HEK293 (cell line): ENCODE data around the gene MTARC1.

Source experiments
- CTCF ChIA-PET: fragments of 350-600 bp; formaldehyde crosslinking; extraction: SDS; loops from one replicate; lab custom pipeline; 2021; ENCODE audit warnings: antibody characterized with exemption; lab: Yijun Ruan, JAX
- POLR2A ChIA-PET: fragments of 300-600 bp; formaldehyde crosslinking; extraction: SDS; loops from one replicate; lab custom pipeline; 2020; ENCODE audit warnings: antibody characterized with exemption, inconsistent platforms; lab: Yijun Ruan, JAX
- H3K27ac ChIP-seq: fragments of 200-500 bp; sonication (Bioruptor generic); 2 replicates; pipeline ENCODE4 v1.5.1; 2014; ENCODE audit warnings: low read depth, low read length, control low read depth, inconsistent platforms; ENCODE audit errors: extremely low read depth
- H3K36me3 ChIP-seq, 2 experiments: fragments of 200-500 bp in 1 of 2; sonication (Bioruptor generic) in 1 of 2; 1 replicate in 1 of 2; 2 replicates in 1 of 2; pipeline ENCODE4 v1.5.1; 2014 to 2017; ENCODE audit warnings: inconsistent platforms in 2 of 2, low read length in 2 of 2; ENCODE audit not compliant: control insufficient read depth in 2 of 2, insufficient read depth in 1 of 2
- H3K4me1 ChIP-seq: fragments of 200-500 bp; sonication (Bioruptor generic); 2 replicates; pipeline ENCODE4 v1.5.1; 2014; ENCODE audit warnings: mild to moderate bottlenecking, low read length, inconsistent platforms; ENCODE audit not compliant: control insufficient read depth, insufficient read depth
- H3K4me3 ChIP-seq: 2 replicates; pipeline ENCODE4 v1.5.1; 2011; ENCODE audit warnings: low read depth, mild to moderate bottlenecking, control low read depth, low read length, moderate library complexity
- H3K9me3 ChIP-seq: fragments of 200-500 bp; sonication (Bioruptor generic); 2 replicates; pipeline ENCODE4 v1.5.1; 2014; ENCODE audit warnings: low read depth, low read length, inconsistent platforms; ENCODE audit not compliant: control insufficient read depth, insufficient read depth
- INSM2 ChIP-seq: fragments of 450-650 bp; formaldehyde crosslinking; IDR thresholded peaks from 2 replicates; pipeline ENCODE4 v1.5.1; 2016; ENCODE audit warnings: missing biosample characterization, missing genetic modification characterization
- KLF17 ChIP-seq: fragments of 450-650 bp; formaldehyde crosslinking; IDR thresholded peaks from 2 replicates; pipeline ENCODE4 v1.5.1; 2016; ENCODE audit warnings: missing biosample characterization, missing genetic modification characterization
- MYNN ChIP-seq: fragments of 450-650 bp; formaldehyde crosslinking; IDR thresholded peaks from 2 replicates; pipeline ENCODE4 v1.5.1; 2016; ENCODE audit warnings: missing biosample characterization, missing genetic modification characterization, borderline replicate concordance
- TSHZ1 ChIP-seq: fragments of 450-650 bp; formaldehyde crosslinking; IDR thresholded peaks from 2 replicates; pipeline ENCODE4 v1.5.1; 2016; ENCODE audit warnings: missing biosample characterization, missing genetic modification characterization, borderline replicate concordance
- ZBTB48 ChIP-seq: fragments of 450-650 bp; formaldehyde crosslinking; IDR thresholded peaks from 2 replicates; pipeline ENCODE4 v1.5.1; 2016; ENCODE audit warnings: missing biosample characterization, missing genetic modification characterization
- ZBTB6 ChIP-seq: fragments of 450-650 bp; formaldehyde crosslinking; IDR thresholded peaks from 2 replicates; pipeline ENCODE4 v1.5.1; 2017; ENCODE audit warnings: missing biosample characterization, missing genetic modification characterization
- ZFHX2 ChIP-seq: fragments of 450-650 bp; formaldehyde crosslinking; conservative IDR thresholded peaks from 2 replicates; pipeline ENCODE4 v1.5.1; 2016; ENCODE audit warnings: missing biosample characterization, missing genetic modification characterization
- ZNF157 ChIP-seq: fragments of 450-650 bp; formaldehyde crosslinking; IDR thresholded peaks from 2 replicates; pipeline ENCODE4 v1.5.1; 2016; ENCODE audit warnings: missing biosample characterization, missing genetic modification characterization
- ZNF248 ChIP-seq: fragments of 450-650 bp; formaldehyde crosslinking; IDR thresholded peaks from 2 replicates; pipeline ENCODE4 v1.5.1; 2017; ENCODE audit warnings: missing biosample characterization, missing genetic modification characterization
- ZNF302 ChIP-seq: fragments of 450-650 bp; formaldehyde crosslinking; IDR thresholded peaks from 2 replicates; pipeline ENCODE4 v1.5.1; 2016; ENCODE audit warnings: missing biosample characterization, missing genetic modification characterization, low read depth
- ZNF530 ChIP-seq: fragments of 450-650 bp; formaldehyde crosslinking; IDR thresholded peaks from 2 replicates; pipeline ENCODE4 v1.5.1; 2016; ENCODE audit warnings: low read depth, missing biosample characterization, missing genetic modification characterization
- ZSCAN23 ChIP-seq: fragments of 450-650 bp; formaldehyde crosslinking; IDR thresholded peaks from 2 replicates; pipeline ENCODE4 v1.5.1; 2016; ENCODE audit warnings: missing biosample characterization, missing genetic modification characterization

Gene MTARC1

GRCh38 chr1:220767312-220768125 is 19.2 kb upstream of the MTARC1 start:
- POLR2A ChIA-PET = interaction anchor here (1.0 kb wide), 1 partner anchor 20 kb away, joined by 4 read pairs; the partner anchor contains the start of gene MTARC2
- no peak overlapping the region for H3K27ac ChIP-seq

More at GRCh38 chr1:220767312-220768125, 19.2 kb upstream of the MTARC1 start:
- TF ChIP-seq TSHZ1 (tag by site-specific recombination) (no peak), ZSCAN23 (tag by site-specific recombination) (no peak), MYNN (tag by site-specific recombination) (no peak), ZFHX2 (tag by site-specific recombination) (no peak), ZNF157 (no peak), KLF17 (tag by site-specific recombination) (no peak), ZNF530 (tag by site-specific recombination) (no peak), ZNF248 (tag by site-specific recombination) (no peak), ZBTB6 (tag by site-specific recombination) (no peak), ZNF302 (tag by site-specific recombination) (no peak), ZBTB48 (tag by site-specific recombination) (no peak), INSM2 (no peak)
- TF ChIP-seq, all 188 proteins: peak for 0
- Histone ChIP-seq H3K36me3 (peaks cover 22 to 62% of the 10 kb centered on the region in 2 experiments), H3K9me3 (no peaks in the 10 kb centered on the region), H3K4me1 (no peaks in the 10 kb centered on the region), H3K4me3 (no peak overlapping the region)
- CTCF ChIA-PET = interaction anchor here (0.6 kb wide), 1 partner anchor 146 kb away, joined by 3 read pairs; no protein-coding TSS in a partner anchor
